Sigmoid colon (tissue), 7 donors: ENCODE measurements around the gene CBX7. TPM values are rescaled to one million over a fixed set of nuclear protein-coding genes. Genes with fewer than 3 reads are reported as not detected.

ENCODE experiments used
- DNase-seq: peaks from one replicate; pipeline ENCODE4 v3.0.0-alpha.2; 2019
- H3K27ac ChIP-seq, 4 donors: fragments of 200-600 bp; sonication (generic); one replicate each; pipeline ENCODE4 v1.5.1; 2016 to 2019; ENCODE audit warnings: mild to moderate bottlenecking in 1 of 4
- H3K27me3 ChIP-seq, 3 donors: fragments of 200-600 bp; sonication (generic); one replicate each; pipeline ENCODE4 v1.5.1; 2019; ENCODE audit warnings: mild to moderate bottlenecking in 1 of 3
- H3K36me3 ChIP-seq, 4 donors: fragments of 200-600 bp; sonication (generic); one replicate each; pipeline ENCODE4 v1.5.1; 2016 to 2019
- H3K4me1 ChIP-seq, 4 donors: fragments of 200-600 bp; sonication (generic); one replicate each; pipeline ENCODE4 v1.5.1; 2017 to 2019
- H3K4me3 ChIP-seq, 4 donors: fragments of 200-600 bp; sonication (generic); one replicate each; pipeline ENCODE4 v1.5.1; 2017 to 2019; ENCODE audit warnings: mild to moderate bottlenecking in 2 of 4, moderate library complexity in 1 of 4
- H3K9me3 ChIP-seq, 4 donors: fragments of 200-600 bp in 3 of 4; sonication (generic) in 3 of 4; one replicate each; pipeline versions ENCODE4 v1.5.1 to v1.6.1; 2013 to 2019
- EP300 ChIP-seq, 4 donors: sonication (generic); formaldehyde crosslinking; IDR thresholded peaks; one replicate each; pipeline ENCODE4 v1.6.1; 2017; ENCODE audit warnings: antibody characterized with exemption in 4 of 4
- POLR2A ChIP-seq, 2 donors: fragments of 450-650 bp; IDR thresholded peaks; one replicate each; pipeline ENCODE4 v1.6.1; 2016; ENCODE audit warnings: antibody characterized with exemption in 2 of 2, mild to moderate bottlenecking in 2 of 2, moderate library complexity in 2 of 2
- POLR2AphosphoS5 ChIP-seq, 4 donors: sonication (generic); formaldehyde crosslinking; IDR thresholded peaks; one replicate each; pipeline ENCODE4 v1.6.1; 2017; ENCODE audit warnings: antibody characterized with exemption in 4 of 4
- WGBS, 2 donors: extraction: QIAGEN DNeasy Blood & Tissue Kit; methylation state at CpG; one replicate each; pipeline ENCODE4 v1.1.7; 2013; 5-methylcytosine and 5-hydroxymethylcytosine counted together
- intact Hi-C: fragments of 100-400 bp; cut with DNase I; formaldehyde crosslinking; loops from one replicate; pipeline ENCODE4 v1.15.1; 2023
- polyA plus RNA-seq, 3 donors: library from polyadenylated mRNA; stranded (reverse); fragments of 200-250 nt; gene quantifications; one replicate each; pipeline ENCODE4 v1.2.3, GENCODE V29; 2013
- total RNA-seq, 4 donors: library from RNA; depleted of rRNA; stranded (reverse); fragments of >200 nt; gene quantifications; one replicate each; pipeline ENCODE4 v1.1.0, GENCODE V29; 2016
- TF ChIP-seq, protein P1 (sequence below), 4 experiments: fragments of 450-650 bp in 3 of 4; fragments of 200-600 bp in 1 of 4; IDR thresholded peaks; one replicate each; pipeline ENCODE4 v1.5.1; 2016 to 2019; ENCODE audit warnings: antibody characterized with exemption in 4 of 4, mild to moderate bottlenecking in 3 of 4, moderate library complexity in 2 of 4
- donor health status: healthy with polysubstance abuse.
- donor health status: Bipolar disorder and iron deficiency.
- donor health status: healthy.

Gene CBX7
- total and polyA plus RNA-seq, 7 donors = 10.9 to 166 (median 108) TPM

DNA sequence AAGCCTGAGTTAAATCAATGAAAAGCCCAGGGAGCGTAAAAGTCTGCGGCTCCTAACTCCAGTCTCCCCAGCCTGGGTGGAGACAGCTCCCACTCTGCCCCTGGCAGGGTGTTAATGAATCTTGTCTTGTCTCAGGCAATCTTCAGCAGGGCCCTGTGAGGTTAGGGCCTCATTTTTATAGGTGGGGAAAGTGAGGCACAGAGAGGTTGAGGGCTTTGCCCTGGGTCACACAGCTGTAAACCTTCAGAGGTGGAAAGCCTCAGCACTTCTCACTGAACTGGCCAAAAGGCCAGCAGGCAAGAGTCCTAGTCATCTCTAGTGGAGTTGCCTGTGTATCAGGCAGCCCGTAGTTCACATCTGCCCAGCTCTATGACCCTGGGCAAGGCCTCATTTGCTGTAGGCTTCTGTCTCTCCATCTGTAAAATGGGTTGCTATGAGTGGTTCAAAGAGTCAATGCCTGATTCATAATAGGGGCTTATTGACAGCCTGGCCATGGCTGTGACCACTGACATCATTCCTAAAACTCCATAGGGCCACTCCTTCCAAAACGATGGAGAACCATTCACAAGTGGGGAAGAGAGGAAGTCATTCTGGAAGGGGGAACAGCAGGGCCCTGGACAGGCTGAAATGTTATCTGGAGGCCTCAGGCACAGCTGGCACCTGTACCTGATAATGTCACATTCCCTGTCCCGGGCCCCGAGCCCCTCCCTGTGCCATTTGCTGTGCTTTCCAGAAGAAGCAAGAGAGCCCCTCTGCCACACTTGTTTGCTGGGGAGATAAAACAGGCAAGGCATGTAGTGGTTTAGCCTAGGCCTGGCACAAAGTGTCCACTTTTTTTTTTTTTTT, 6.0 kb downstream of the CBX7 start:
- H3K27ac ChIP-seq = peak overlapping the region; percentile 95 to 99 (median 98)
- H3K36me3 ChIP-seq = peaks cover 0 to 15% (median 0%) of the 10 kb centered on the region in 4 donors
- H3K9me3 ChIP-seq = no peaks in the 10 kb centered on the region
- intact Hi-C loops = no loop called here
- peak; percentile 58 for DNase-seq
- no peaks in the 10 kb centered on the region for H3K27me3 ChIP-seq
- H3K4me3 ChIP-seq = peak overlapping the region; percentile 48 to 87 (median 82)
- WGBS, 2 donors = 60 to 73% methylated on average over 6 of the region's 6 CpGs
- no peak for TF ChIP-seq POLR2AphosphoS5 (IDR thresholded peaks at IDR 0.05)
- TF ChIP-seq, protein P1, sequence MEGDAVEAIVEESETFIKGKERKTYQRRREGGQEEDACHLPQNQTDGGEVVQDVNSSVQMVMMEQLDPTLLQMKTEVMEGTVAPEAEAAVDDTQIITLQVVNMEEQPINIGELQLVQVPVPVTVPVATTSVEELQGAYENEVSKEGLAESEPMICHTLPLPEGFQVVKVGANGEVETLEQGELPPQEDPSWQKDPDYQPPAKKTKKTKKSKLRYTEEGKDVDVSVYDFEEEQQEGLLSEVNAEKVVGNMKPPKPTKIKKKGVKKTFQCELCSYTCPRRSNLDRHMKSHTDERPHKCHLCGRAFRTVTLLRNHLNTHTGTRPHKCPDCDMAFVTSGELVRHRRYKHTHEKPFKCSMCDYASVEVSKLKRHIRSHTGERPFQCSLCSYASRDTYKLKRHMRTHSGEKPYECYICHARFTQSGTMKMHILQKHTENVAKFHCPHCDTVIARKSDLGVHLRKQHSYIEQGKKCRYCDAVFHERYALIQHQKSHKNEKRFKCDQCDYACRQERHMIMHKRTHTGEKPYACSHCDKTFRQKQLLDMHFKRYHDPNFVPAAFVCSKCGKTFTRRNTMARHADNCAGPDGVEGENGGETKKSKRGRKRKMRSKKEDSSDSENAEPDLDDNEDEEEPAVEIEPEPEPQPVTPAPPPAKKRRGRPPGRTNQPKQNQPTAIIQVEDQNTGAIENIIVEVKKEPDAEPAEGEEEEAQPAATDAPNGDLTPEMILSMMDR (IDR thresholded peaks at IDR 0.05) = no peak
- TF ChIP-seq EP300 (IDR thresholded peaks at IDR 0.05) = no peak
- TF ChIP-seq POLR2A (IDR thresholded peaks at IDR 0.05) = no peak
- peaks cover 0 to 77% (median 72%) of the 10 kb centered on the region in 4 donors for H3K4me1 ChIP-seq

- Histone ChIP-seq H3K27ac (peak overlapping the region; percentile 95 to 99 (median 98)), H3K4me1 (peaks cover 0 to 54% (median 52%) of the 10 kb centered on the region in 4 donors), H3K27me3 (no peaks in the 10 kb centered on the region), H3K36me3 (peaks cover 0 to 27% (median 0%) of the 10 kb centered on the region in 4 donors), H3K9me3 (no peaks in the 10 kb centered on the region), H3K4me3 (peak overlapping the region; percentile 79 to 93 (median 86))
- WGBS, 2 donors = 7 to 14% methylated on average over 22 of the region's 22 CpGs
- peak; percentile 66 for DNase-seq
- intact Hi-C loops = no loop called here
- no peak for TF ChIP-seq POLR2AphosphoS5 (IDR thresholded peaks at IDR 0.05)
- no peak for TF ChIP-seq EP300 (IDR thresholded peaks at IDR 0.05)
- TF ChIP-seq POLR2A (IDR thresholded peaks at IDR 0.05) = no peak
- TF ChIP-seq, protein P1 (IDR thresholded peaks at IDR 0.05) = no peak
Observed at GRCh38 chr22:39144101-39144767, 8.2 kb downstream of the CBX7 start.

DNA sequence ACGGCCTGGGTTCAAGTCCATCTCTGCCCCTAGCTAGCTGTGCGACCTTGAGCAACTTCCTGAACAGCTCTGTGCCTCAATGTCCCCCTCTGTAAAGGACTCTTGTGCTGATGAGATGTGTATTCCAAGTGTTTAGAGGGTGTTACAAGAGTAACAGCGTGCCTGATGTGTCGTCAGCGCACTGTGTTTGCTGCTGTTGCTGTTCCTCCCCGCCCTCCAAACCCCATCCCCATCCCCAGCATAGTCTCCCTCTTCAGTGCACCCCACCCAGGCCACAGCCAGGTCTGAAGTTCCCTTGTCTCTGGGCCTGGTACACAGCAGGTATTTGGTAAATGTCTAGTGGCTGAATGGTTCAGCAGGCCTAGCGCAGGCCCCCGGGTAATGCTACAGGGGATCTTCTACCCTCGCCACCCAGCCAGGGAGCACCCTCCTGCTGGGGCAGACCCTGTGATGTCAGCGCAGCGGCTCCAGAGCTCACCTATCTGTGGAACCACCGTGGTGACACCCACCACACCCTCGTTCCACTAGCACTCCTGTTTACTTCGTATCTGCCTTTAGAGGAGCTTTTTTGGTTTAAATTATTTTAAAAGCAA, 10.3 kb downstream of the CBX7 start:
- H3K36me3 ChIP-seq = peaks cover 0 to 33% (median 0%) of the 10 kb centered on the region in 4 donors
- peak; percentile 61 for DNase-seq
- H3K4me3 ChIP-seq = no peak overlapping the region
- intact Hi-C loops = no loop called here
- peaks cover 0 to 34% (median 32%) of the 10 kb centered on the region in 4 donors for H3K4me1 ChIP-seq
- no peaks in the 10 kb centered on the region for H3K27me3 ChIP-seq
- 94 to 95% methylated on average over 14 of the region's 14 CpGs for WGBS, 2 donors
- H3K27ac ChIP-seq = no peak overlapping the region
- no peak for TF ChIP-seq POLR2A (IDR thresholded peaks at IDR 0.05)
- TF ChIP-seq POLR2AphosphoS5 (IDR thresholded peaks at IDR 0.05) = no peak
- TF ChIP-seq, protein P1 (IDR thresholded peaks at IDR 0.05) = no peak
- TF ChIP-seq EP300 (IDR thresholded peaks at IDR 0.05) = no peak
- H3K9me3 ChIP-seq = no peaks in the 10 kb centered on the region

DNA sequence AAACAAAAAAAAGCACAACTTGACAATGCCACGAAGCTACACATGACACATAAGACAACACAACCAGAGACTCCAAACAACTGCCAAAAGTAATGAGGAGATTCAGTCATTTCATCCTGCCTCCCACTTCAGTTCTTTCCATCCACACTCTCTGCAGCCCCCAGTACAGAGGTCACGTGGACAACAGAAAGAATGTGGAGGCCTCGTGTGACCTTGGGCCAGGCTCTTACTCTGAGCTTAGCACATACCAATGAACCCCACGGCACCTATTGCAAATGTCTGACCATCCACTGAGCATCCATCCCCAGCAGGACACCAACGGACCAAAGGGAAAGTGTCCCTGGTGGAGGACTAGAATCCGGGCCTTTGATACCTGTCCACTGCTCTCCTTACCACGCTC, 12.5 kb downstream of the CBX7 start:
- DNase-seq = peak; percentile 34
- Histone ChIP-seq H3K27ac (no peak overlapping the region), H3K4me3 (no peak overlapping the region), H3K27me3 (no peaks in the 10 kb centered on the region), H3K36me3 (peaks cover 0 to 39% (median 0%) of the 10 kb centered on the region in 4 donors), H3K4me1 (peaks cover 0 to 28% (median 24%) of the 10 kb centered on the region in 4 donors), H3K9me3 (no peaks in the 10 kb centered on the region)
- 87% methylated on average over 7 of the region's 7 CpGs for WGBS, 2 donors
- TF ChIP-seq EP300 (IDR thresholded peaks at IDR 0.05) (no peak), POLR2AphosphoS5 (IDR thresholded peaks at IDR 0.05) (no peak), POLR2A (IDR thresholded peaks at IDR 0.05) (no peak)
- TF ChIP-seq, protein P1 (IDR thresholded peaks at IDR 0.05) = no peak
- intact Hi-C loops = no loop called here
